NCI-H1694 treated with DMSO at 0.1 percent for 48 hours (cell line): ENCODE results near the gene COL24A1.

Experiments used
- DNase-seq: peaks from one replicate; lab custom pipeline; 2025; lab: John Stamatoyannopoulos, UW

COL24A1 gene

DNA sequence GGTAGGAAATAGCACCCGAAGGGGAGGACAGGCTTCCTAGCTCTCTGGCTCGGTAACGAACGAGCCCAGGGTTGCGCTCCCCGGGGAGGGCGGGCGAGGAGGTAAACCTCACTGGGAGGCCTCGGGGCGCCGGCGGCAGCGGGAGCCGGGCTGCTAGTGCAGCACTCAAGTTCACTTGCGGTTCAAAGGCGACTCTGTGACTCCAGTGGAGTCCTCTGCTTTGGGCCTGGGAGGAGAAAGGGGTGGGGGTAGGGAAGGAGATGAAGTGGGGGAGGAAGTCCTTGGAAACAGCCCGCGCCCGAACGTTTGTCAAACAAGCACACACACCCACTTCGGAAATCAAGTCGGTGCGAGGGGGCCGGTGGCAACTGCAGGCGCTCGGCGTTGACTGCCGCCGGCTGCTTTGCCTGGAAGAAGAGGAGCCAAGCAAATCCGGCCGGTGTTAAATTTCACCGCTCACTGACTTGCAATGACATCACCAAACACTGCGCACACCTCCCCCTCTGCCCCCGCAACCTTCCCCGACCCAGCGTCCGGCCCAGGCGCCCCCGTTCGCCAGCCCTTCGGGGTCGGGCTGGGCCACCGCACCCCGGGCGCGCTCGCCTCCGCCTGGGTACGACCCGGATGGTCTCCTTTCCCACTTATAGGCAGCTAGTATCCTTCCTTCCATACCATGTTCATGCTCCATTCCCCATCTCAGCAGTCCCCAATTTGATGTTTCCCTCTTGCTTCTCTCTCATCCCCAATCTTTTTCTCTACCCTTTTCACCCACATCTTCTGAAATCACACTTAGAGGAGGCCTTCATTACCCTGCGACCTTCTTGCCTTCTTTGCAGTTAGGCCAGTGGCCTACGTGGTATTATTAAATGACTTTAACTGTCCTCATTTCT is at the start of gene COL24A1:
Gene COL24A1 (minus strand): TSS at position 207 of the 890 bp plus-strand sequence. CDS start 376 bp downstream, outside the sequence.
- no peak for DNase-seq

DNA sequence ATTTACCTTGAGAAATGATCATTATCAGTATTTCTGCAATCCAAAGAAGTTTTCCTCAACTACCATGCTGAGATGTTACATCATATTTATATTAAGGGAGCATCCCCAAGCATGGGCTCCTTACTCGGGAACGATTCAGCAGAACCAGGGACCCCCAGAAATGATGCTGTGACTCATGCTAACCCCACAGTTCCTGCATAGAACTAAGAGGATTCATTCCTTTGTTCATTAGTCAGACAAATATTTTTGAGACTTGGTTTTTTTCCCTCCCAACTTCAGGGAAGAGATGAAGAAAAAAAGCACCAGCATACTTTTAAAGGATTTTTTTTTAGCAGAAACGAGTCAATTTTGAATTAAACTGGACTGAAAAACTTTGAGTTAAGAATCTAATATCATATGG is 49.2 kb upstream of the COL24A1 start:
- DNase-seq: no peak

DNA sequence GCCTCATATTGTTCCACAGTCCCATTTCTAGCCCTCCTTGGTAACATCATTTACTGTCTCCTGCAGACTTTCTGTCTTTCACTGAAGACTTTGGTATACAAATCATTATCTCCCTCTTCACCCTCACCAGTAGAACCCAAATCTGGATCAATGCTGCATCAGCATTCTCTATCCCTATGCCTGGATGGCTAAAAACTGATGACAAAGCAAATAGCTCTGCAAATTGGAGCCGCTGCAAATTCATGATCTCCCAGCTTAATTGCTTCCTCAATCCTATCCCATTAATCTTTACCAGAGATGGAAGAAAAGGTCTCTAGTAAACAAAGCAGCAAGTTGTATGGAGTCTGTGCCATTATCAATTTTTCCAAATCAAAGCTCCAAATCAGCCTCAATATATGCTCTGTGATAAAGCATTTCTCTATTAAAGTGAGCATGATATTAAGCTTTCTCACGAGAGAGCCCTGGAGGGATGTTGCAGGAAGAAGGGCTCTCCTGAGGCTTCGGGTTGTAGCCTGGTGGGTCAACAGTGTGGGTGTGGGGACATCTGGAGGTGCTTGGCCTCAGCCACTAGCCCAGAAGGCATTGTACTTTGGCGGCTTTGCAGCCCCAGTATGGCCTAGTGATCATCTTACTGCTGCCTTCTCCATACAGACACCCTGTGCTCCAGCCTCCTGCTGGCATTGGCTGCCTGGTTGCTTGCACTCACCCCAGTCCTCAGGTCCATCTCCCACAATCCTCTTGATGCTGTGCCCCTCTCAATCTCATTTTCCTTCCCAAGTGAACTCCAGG is 46.2 kb upstream of the COL24A1 start:
- DNase-seq: no peak

DNA sequence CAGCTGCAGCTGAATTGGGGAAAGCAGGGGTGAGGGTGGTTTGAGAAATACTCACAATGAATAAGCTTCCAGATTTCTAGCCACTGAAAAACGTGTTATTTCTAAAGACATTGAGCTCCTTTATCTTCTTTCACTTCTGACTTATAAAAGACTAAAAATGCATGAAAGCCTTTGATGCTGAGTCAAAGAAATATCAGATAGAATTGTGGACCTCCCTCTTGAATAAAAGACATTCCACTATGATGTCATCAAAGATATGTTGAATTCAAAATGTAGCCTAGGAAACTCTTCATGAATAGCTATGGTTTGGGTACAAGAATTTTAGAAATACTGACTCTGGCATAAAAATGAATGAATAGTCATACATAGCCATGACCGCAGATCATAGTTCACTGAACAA is 44.7 kb upstream of the COL24A1 start:
- DNase-seq: no peak

DNA sequence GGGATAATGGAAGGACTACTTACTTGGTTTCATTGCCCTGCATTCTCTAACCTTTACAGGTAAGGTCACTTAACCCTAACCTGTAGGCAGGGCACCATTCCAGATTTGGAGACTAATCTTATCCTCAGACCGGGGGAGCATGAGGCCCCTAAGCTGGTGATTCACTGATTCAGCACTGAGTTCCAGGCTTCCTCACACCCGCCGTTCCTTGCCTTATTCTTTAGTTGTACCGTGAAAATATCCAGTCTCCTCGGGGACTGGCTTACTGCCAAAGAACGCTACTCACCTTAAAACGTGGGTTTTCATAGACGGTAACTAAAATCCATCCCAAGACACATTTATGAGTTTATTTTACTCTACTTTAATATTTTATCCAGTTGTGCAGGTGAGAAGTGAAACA is 44.3 kb upstream of the COL24A1 start:
- no peak for DNase-seq

DNA sequence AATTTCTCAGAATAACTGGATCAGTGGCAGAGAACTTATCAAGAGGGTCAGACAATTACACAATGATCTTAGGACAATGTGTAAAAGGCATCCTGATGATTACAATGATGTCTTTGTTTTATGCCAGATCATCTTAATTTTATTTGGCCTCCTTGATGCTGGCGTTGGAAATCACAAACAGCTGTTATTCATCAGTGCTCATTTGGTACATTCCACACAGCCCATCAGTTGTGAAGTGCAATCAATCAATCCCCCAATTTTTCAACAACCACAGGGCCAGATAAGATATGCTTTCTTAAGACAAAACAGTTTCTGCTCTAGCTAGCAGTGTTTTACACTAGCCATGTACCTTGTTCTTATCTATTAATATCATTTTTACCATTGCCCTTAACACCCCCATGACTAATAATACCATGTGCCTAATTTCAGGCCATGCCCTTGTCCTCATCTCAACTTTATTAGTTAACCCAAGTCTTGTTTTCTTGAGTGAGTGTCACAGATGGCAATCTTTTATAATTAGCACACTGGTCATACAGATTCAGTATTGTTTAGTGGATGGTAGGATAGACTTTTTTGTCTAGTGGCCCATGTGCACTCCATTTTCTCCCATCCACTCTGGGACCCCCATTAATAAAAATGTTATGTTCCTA is 40.8 kb upstream of the COL24A1 start:
- DNase-seq: no peak

DNA sequence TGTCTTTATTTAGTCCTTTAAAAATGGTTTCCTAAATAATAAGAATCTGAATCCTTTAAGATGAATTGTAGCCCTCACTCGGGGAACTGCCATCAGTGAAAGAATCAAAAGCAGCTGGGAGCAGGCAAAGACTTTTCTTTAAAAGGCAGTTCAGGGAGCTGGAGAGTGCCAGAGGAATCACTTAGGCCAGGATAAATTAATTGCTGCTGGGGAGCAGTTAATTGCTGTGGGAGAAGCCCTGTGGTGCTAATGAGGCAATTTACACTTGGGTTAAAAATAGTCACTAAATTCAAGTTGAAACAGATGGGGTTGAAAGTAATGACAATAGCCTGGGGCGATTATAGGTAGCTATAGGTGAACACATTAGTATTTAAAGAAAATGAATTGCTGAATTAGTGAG is 38.7 kb upstream of the COL24A1 start:
- no peak for DNase-seq

DNA sequence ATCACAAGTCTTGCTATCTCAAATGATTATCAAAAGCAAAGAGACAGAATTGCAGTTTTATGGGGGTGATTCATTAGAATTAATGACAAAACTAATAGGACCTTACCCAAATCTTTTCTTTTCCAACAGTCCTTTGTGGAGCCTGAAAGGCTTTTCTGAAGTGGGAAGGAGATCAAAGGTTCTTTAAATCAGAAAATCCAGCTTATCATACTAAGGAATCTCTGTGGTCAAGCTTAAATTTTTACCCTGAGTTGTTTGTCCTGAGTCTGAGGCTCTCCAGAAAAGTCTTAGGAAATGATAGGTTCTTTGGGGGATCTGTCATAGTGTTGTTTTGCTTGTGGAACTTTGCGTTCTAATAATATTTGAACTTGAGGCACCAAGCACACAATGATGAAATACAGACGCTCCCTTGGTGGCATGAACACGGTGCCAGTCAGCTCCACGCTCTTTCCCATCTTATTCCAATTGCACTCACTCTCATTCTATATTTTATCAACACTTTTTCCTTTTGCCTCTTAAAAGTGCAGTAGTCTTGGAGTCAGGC is 38.0 kb upstream of the COL24A1 start:
- DNase-seq: no peak

DNA sequence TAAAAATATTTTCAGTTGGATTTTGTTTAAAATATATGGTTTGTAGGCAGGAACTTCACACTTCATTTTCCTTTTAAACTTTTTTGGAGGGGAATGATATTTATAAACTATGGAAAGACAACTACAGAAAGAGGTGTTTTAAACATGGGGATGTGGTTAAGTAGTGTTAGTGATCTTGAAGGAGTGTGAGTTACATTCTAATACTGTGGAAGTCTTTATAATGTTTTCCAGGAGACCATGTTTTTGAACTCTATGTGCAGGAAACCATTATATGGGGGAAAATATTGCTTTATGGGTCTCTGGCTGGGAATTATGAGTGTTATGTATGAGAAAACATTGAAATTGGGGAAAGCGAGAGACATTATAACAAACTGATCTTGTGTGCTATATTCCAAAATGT is 35.8 kb upstream of the COL24A1 start:
- no peak for DNase-seq

DNA sequence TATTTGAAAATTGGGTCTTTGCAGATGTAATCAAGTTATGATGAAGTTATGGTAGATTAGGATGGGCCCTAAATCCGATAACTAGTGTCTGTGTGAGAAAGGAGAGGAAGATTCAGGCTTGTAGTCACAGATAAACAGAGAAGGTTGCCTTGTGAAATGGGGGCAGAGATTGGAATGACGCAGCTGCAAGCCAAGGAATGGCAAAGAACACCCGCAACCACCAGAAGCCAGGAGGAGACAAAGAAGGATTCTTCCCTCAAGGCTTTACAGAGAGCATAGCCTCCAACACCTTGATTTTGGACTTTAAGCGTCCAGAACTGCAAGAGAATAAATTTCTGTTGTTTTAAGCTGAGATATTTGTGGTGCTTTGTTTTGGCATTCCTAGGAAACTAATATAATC is 35.4 kb upstream of the COL24A1 start:
- DNase-seq: no peak

DNA sequence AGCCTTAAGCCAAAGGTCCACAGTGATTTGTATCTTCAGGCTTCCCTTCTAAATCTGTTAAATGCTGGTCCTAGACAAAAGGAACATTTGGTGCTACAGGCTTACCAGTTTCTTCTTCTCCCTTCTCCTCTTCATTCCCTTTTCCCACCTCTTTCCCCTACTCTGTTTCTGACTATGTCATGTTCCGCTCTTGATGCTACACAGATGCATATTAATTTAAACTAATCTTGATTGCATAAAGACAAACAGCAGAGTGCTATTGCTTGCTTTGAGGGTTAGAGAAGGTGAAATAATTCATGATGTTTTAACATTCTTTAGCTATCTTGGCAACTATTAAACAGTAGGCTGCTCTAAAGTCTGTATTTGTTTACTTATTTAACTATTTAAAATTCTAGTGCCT is 34.3 kb upstream of the COL24A1 start:
- DNase-seq: no peak

DNA sequence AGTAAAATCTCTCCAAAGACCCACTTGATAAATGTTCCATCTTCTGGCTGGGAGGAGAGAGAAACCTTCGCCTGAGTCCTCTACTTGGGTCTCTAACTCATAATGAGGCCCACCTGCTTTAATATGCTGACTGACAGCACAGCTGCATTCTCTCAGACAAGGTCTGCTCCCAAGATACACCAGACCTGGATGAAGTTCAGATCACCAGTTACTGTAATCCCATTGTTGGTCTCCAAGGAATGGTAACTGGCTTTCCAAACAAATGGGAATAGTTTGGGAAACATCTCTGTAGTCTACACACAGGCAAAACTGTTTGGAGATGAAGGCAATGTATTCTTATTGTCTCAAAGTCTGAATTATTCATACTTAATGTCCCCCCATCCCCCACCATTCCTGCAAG is 27.9 kb upstream of the COL24A1 start:
- DNase-seq: no peak

DNA sequence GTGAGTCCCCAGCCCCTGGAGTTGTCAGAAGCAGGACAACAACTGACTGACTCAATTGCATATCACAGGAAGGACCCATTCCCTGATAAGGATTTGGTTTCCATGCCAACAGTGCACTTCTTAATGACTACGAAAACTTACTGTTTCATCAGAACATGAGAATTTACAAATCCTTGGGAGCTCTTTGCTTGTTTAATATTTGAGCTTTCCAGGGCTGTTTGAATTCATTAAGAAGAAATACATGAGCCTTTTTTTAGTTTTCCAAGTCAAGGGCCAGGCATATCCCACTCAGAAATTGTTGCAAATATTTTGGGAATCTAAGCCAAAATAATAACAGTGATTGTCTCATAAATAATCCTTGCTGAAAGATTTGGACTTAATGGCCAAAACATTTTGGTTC is 27.2 kb upstream of the COL24A1 start:
- DNase-seq: no peak

DNA sequence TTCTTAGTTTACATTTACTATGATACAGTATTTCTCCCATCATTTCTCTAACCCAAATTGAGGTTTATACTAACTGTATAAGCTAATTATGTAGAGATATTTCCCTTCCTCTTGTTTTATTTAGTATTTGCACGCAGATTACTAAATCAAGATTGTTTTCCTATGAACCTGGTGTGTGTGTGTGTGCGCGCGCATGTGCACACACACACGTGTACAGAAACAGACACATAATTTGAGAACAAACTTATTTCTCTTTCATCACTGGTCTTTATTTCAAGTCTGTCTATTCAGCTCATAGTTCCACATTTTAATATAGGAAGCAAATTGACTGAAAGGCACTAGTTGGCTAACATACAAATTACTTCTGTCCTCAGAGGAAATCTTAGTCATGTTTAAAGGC is 19.7 kb upstream of the COL24A1 start:
- no peak for DNase-seq

DNA sequence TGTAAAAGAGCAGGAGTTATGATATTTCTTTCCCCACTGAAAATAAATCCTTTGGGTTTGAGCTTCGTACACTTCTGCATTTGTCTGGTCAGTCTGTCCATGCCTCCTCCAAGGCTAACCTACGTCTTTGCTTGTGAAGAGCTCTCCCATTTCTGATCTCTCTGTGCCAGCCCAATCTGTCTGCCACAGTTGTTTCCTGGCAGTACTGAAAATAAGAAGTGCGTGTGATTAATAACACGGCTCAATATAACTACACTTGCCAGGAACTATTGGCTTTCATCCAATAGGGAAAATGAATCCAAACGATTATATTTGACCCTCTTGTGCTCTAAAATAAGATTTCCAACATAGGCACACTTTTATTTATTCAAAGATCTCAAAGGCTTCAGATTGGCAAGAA is 19.2 kb upstream of the COL24A1 start:
- no peak for DNase-seq

DNA sequence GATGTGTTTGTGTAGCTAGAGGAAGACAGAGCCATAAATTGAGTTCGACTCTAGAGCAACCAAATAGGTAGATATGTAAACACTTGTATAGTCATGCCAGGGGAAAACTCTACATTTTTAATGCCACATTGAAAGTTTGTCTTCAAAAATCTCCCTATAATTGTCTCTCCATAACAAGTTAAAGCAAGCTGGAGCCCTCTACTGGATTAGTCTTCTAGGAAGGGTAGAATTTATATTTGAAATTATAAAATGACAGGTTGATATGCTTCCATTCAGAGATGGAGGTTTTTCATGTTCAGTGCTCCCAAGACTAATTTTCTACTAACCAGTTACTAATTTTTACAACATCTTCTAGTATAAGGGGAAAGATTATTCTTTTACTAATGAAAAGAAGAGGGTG is 13.1 kb upstream of the COL24A1 start:
- no peak for DNase-seq

DNA sequence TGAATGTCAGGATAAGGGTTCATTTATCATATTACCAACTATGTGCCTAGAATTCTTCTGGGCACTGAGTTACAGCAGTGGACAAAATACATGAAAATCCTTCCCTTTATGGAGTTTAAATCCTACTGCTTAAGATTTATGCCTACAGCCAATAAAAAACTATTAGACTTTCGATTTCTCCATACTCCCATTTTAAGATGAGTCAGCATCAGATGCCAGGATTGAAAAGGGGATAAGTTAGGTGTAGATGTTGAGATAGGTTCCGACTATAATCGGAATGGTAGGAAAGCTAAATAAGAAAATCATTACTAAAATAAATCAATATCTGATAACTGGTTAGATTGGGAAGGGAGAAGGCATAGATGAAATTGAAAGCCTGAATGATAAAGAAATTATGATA is 3.2 kb upstream of the COL24A1 start:
- no peak for DNase-seq

DNA sequence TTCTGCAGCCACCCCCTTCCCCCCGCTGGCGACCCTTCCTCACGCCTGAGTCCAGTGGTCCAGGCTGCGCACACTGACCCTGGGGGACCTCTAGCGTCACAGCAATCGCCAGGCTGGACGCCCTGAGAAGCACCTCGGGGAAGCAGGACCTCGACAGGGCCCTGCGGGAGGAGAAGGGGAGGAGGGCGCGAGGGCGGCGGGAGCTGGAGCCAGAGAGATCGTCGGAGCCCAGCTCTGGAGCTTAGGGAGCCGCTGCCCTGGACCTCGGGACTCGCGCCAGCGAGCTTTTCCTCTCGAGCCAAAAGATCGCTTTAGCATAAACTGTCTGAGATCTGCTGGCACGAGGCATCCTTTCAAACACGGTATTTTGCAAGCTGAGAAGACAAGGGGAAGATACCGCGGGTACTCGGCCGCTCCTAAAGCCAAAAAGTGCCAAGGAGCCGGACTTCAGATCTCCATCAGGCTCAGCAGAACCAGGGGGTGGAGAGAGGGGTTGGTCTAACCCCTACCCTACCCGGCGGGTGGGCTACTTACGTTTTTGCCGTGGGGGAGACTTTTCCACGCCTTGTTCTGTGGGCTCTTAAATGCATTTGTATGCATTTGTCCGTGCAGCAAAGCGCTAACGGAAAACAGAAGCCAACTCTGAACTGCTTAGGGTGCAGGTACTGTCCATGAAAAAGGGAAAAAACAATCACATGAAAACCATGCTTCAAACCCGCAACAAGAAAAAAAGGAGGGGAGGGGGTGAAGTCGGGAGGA is 586 bp downstream of the COL24A1 start:
- DNase-seq: no peak

DNA sequence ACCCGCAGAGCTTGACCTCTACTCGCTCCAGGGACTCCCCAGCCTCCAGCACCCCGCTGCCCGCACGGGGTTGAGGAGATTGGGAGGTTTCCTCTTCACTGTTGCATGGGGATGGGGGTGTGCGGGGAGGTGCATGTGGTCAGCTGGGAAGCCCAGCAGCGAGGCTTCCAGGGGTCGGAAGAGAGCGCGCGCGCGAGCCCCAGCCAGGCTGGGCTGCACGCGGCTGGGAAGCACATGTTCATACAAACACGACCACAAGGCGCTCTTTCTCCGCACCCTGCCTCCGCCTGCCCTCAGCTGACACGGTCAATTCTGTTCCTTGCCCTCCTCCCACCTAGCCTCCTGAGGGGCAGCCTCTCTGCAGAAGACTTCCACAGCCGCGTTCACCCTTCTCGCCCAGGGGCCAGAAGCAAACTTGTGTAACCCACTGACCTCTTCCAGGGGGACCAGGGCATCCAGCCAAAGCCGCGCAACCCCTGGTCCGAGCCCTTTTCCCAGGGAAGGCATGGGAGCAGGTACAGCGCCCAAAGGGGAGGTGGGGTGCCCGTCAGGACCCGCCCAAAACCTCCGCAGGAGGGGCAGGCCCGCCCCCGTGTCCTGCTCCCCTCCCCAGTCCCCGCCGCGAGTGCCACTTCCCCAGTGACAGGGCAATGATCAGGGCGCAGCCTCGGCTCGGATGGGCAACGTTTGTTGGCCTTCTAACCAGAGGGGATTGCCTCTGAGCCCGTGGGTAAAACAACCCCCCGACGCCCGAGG is 1.3 kb downstream of the COL24A1 start:
- no peak for DNase-seq

DNA sequence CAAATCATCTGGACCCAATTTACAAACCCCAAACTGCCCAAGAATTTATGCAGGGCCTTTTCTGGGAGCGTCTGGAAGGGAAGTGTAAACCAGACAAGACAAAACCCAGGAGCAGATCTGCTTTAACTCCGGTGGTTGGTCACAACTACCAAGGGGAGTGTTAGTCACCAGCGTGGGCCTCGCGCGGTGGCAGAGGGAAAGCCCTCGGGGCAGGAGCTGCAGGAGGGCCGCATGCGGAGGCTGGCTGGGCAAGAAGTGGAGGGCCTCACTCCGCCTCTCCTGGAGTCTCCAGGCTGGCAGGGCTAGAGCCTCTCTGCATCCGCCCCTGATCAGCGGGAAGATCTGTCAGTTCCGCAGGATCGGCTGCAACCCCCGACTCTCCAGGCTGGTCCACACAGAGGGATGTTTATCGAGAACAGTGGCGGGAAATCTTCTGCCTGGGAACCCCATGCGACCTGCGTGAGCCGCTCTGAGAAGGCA is 2.0 kb downstream of the COL24A1 start:
- DNase-seq: no peak

DNA sequence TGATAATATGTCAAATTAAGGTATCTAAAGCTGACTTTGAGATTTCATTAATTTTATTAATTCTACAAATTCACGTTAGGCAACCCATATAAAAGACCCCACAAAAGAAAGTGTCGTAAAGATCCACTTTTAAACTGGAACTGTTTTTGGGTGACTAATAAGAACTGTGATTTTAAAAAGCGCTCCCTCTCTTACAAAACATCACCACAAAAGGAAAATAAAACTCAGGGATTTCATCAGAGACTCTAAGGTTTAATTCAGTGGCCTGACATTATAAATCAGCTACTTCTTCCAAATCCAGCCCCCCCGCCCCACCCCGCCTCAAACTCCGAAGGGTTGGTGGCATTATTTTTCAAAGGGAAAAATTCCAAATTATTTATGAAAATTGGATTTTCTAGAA is 2.7 kb downstream of the COL24A1 start:
- no peak for DNase-seq
